Measurements from ENCODE around the gene RAD18.

DNA sequence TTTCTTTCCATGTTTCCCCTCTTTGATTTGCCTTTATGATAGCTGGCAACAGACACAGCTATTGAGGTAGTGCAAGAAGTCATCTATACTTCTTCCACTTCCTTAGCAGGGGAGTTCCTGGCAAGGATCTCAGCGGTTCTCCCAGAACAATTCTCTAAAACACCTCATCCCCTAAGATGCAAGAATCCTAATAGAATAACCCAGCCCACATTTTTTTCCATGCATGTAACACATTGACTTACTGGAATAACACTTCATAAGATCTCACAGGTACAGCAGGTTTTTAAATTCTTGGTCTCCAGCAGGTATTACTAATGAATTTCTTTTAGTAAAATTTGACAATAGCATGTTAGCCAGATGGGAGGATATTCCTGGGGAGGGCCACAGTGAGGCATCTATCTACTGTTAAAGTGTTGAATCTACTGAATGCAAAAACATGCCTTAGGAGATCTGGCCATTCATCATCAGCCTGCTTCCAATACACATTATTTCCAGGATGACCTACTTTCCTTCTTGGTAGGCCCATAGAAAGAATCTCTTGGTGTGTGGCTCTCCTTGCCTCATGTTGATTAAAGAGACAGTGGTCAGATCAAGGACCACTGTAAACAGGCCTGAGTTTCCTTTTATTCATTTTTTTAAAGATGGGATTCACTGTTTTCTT is 78.5 kb downstream of the RAD18 start:
- TF ChIP-seq POLR2AphosphoS5 (IDR thresholded peaks at IDR 0.05; ENCODE audit: low read depth, low read length) = no peak
- TF ChIP-seq, protein P1, sequence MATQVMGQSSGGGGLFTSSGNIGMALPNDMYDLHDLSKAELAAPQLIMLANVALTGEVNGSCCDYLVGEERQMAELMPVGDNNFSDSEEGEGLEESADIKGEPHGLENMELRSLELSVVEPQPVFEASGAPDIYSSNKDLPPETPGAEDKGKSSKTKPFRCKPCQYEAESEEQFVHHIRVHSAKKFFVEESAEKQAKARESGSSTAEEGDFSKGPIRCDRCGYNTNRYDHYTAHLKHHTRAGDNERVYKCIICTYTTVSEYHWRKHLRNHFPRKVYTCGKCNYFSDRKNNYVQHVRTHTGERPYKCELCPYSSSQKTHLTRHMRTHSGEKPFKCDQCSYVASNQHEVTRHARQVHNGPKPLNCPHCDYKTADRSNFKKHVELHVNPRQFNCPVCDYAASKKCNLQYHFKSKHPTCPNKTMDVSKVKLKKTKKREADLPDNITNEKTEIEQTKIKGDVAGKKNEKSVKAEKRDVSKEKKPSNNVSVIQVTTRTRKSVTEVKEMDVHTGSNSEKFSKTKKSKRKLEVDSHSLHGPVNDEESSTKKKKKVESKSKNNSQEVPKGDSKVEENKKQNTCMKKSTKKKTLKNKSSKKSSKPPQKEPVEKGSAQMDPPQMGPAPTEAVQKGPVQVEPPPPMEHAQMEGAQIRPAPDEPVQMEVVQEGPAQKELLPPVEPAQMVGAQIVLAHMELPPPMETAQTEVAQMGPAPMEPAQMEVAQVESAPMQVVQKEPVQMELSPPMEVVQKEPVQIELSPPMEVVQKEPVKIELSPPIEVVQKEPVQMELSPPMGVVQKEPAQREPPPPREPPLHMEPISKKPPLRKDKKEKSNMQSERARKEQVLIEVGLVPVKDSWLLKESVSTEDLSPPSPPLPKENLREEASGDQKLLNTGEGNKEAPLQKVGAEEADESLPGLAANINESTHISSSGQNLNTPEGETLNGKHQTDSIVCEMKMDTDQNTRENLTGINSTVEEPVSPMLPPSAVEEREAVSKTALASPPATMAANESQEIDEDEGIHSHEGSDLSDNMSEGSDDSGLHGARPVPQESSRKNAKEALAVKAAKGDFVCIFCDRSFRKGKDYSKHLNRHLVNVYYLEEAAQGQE (IDR thresholded peaks at IDR 0.05; ENCODE audit: insufficient read depth in 1 of 2, low read depth in 2 of 2, low read length in 2 of 2) = no peak
